Small intestine (tissue), 16 donors: ENCODE measurements around the gene MYO15B. TPM values are rescaled to one million over a fixed set of nuclear protein-coding genes. Genes with fewer than 3 reads are reported as not detected.

ENCODE experiments used
- DNase-seq, 2 donors: peaks; one replicate each; pipeline versions ENCODE4 v3.0.0 to v3.0.0-alpha.2; 2013
- FAIRE-seq: peaks from 2 replicates; lab custom pipeline; 2012; peaks lifted over from hg19 to GRCh38; lab: Jason Lieb, UNC
- H3K27ac ChIP-seq, 3 donors: one replicate each; pipeline ENCODE4 v1.5.1; 2013; ENCODE audit warnings: low read length in 2 of 3, mild to moderate bottlenecking in 2 of 3, control low read depth in 1 of 3, inconsistent platforms in 1 of 3, low read depth in 1 of 3, moderate library complexity in 1 of 3
- H3K27me3 ChIP-seq, 3 donors: one replicate each; pipeline ENCODE4 v1.6.1; 2013; ENCODE audit warnings: low read length in 3 of 3, inconsistent platforms in 1 of 3; ENCODE audit not compliant: control insufficient read depth in 3 of 3, insufficient read depth in 3 of 3
- H3K36me3 ChIP-seq, 3 donors: one replicate each; pipeline ENCODE4 v1.6.1; 2013; ENCODE audit warnings: low read length in 3 of 3, inconsistent platforms in 1 of 3, low read depth in 1 of 3, mild to moderate bottlenecking in 1 of 3, moderate library complexity in 1 of 3; ENCODE audit not compliant: control insufficient read depth in 3 of 3, insufficient read depth in 2 of 3
- H3K4me1 ChIP-seq, 3 donors: one replicate each; pipeline ENCODE4 v1.6.1; 2013; ENCODE audit warnings: low read length in 2 of 3, inconsistent platforms in 1 of 3, low read depth in 1 of 3, mild to moderate bottlenecking in 1 of 3, moderate library complexity in 1 of 3; ENCODE audit not compliant: control insufficient read depth in 3 of 3, insufficient read depth in 2 of 3
- H3K4me3 ChIP-seq, 3 donors: one replicate each; pipeline ENCODE4 v1.5.1; 2013; ENCODE audit warnings: low read length in 3 of 3, control low read depth in 1 of 3, inconsistent platforms in 1 of 3, low read depth in 1 of 3, mild to moderate bottlenecking in 1 of 3, moderate library complexity in 1 of 3
- H3K9me3 ChIP-seq, 2 donors: one replicate each; pipeline ENCODE4 v1.6.1; 2013; ENCODE audit warnings: low read depth in 1 of 2, low read length in 1 of 2; ENCODE audit not compliant: control insufficient read depth in 2 of 2, insufficient read depth in 1 of 2
- WGBS, 3 donors: extraction: QIAGEN DNeasy Blood & Tissue Kit; methylation state at CpG; one replicate each; pipeline ENCODE4 v1.1.7; 2013; 5-methylcytosine and 5-hydroxymethylcytosine counted together
- long read RNA-seq, 10 donors: transcript quantifications; one replicate each; lab custom pipeline, GENCODE V29; 2026
- polyA plus RNA-seq, 4 donors: library from polyadenylated mRNA; stranded (reverse) in 3 of 4; unstranded in 1 of 4; fragments of 200-250 nt in 3 of 4; fragments of 120-200 nt in 1 of 4; gene quantifications; one replicate each; pipeline versions ENCODE4 v1.2.1 to v1.2.3, GENCODE V29; 2013
- donor health status: healthy with polysubstance abuse.
- donor health status: control.
- donor health status: control.
- donor health status: Bipolar disorder and iron deficiency.
- donor health status: healthy.

Gene MYO15B
- 1,000 to 10,000 TPM in 2 of 4 donors, 100 to 1,000 TPM in 2; 279 to 3,618 (median 1,437) TPM for polyA plus RNA-seq
- long read RNA-seq, donor 1, result 0 reads
- long read RNA-seq, donor 2, transcript MYO15B-210 (6 exons, 512 nt), result major isoform, 7 of 80 reads
- long read RNA-seq, donor 2, partial matches to known transcripts, result 66 of 80 reads
- long read RNA-seq, donor 2, other reads (novel, unspliced or antisense), result 0 of 80 reads
- long read RNA-seq, donor 3, transcript MYO15B-214 (2 exons, 556 nt), result minor isoform, 6 of 211 reads
- long read RNA-seq, donor 3, transcript MYO15B-210 (6 exons, 512 nt), result major isoform, 14 of 211 reads
- long read RNA-seq, donor 3, partial matches to known transcripts, result 180 of 211 reads
- long read RNA-seq, donor 3, other reads (novel, unspliced or antisense), result 0 of 211 reads
- long read RNA-seq, donor 4, partial matches to known transcripts, result 0 of 3 reads
- long read RNA-seq, donor 4, other reads (novel, unspliced or antisense), result 0 of 3 reads
- long read RNA-seq, donor 5, transcript MYO15B-225 (3 exons, 709 nt), result major isoform, 11 of 38 reads
- long read RNA-seq, donor 5, partial matches to known transcripts, result 19 of 38 reads
- long read RNA-seq, donor 5, other reads (novel, unspliced or antisense), result 0 of 38 reads
- long read RNA-seq, donor 6, transcript MYO15B-210 (6 exons, 512 nt), result major isoform, 12 of 135 reads
- long read RNA-seq, donor 6, partial matches to known transcripts, result 115 of 135 reads
- long read RNA-seq, donor 6, other reads (novel, unspliced or antisense), result 0 of 135 reads
- long read RNA-seq, donor 7, partial matches to known transcripts, result 12 of 14 reads
- long read RNA-seq, donor 7, other reads (novel, unspliced or antisense), result 0 of 14 reads
- long read RNA-seq, donor 8, result 0 reads
- long read RNA-seq, donor 9, partial matches to known transcripts, result 7 of 12 reads
- long read RNA-seq, donor 9, other reads (novel, unspliced or antisense), result 0 of 12 reads
- long read RNA-seq, donor 10, partial matches to known transcripts, result 5 of 15 reads
- long read RNA-seq, donor 10, other reads (novel, unspliced or antisense), result 0 of 15 reads

DNA sequence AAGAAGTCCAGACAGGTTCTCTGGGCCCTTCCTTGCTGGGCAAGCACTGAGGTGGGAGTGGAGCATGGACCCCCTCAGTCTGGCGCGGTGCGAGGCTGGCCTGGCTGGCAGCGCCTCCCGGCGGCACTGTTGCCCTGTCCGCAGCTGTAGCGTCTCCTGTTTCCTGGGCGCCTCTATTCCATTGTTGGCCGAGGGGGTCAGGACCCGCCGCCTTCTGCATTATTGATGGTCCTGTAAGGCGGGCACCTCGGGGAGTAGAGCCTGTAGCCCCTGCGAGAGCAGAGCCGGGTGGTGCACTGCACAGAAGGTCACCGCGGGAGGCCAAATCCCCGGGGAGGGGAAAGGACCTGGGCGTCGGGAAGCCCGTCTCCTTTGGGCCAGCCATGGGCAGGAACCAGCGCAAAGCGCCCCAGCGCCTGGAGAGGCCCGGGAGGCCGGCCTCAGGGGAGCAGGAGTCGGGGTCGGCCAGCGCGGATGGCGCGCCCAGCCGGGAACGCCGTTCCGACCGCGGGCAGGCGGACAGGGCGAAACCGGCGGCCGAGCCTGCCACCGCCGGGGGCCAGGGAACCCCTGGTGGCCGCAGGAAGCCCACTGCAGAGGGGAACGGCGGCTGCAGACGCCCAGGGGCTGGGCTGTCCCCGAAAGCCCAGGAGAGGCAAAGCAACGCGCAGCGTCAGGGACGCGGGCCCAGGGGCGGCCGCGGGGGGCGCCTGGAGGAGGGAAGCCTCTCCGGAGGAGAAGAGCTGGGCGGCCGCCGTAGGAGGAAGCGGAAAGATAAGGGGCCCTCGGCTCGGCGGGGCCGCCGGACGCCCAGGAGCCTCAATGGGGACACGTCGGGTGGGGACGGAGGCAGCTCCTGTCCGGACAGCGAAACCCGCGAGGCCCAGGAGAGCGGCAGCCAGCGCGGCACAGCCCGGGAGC is at the start of gene MYO15B:
TSS of gene MYO15B (plus strand) at position 126 of the 921 bp plus-strand sequence. CDS start at position 384, 258 bp downstream.
- Histone ChIP-seq H3K27me3 (peaks cover 0 to 4% (median 0%) of the 10 kb centered on the region in 3 donors), H3K27ac (peak within 1 kb of the TSS; percentile 75 to 94 (median 91)), H3K4me3 (peak within 1 kb of the TSS; percentile 42 to 69 (median 67)), H3K36me3 (peaks cover 0 to 30% (median 0%) of the 10 kb centered on the region in 3 donors), H3K9me3 (no peaks in the 10 kb centered on the region), H3K4me1 (peaks cover 0 to 17% (median 0%) of the 10 kb centered on the region in 3 donors)
- DNase-seq (peak in 1 of 2 donors; percentile 87), FAIRE-seq (no peak)
- WGBS, 3 donors, result 7 to 37% (median 34%) methylated on average over 50 to 82 of the region's 82 CpGs

DNA sequence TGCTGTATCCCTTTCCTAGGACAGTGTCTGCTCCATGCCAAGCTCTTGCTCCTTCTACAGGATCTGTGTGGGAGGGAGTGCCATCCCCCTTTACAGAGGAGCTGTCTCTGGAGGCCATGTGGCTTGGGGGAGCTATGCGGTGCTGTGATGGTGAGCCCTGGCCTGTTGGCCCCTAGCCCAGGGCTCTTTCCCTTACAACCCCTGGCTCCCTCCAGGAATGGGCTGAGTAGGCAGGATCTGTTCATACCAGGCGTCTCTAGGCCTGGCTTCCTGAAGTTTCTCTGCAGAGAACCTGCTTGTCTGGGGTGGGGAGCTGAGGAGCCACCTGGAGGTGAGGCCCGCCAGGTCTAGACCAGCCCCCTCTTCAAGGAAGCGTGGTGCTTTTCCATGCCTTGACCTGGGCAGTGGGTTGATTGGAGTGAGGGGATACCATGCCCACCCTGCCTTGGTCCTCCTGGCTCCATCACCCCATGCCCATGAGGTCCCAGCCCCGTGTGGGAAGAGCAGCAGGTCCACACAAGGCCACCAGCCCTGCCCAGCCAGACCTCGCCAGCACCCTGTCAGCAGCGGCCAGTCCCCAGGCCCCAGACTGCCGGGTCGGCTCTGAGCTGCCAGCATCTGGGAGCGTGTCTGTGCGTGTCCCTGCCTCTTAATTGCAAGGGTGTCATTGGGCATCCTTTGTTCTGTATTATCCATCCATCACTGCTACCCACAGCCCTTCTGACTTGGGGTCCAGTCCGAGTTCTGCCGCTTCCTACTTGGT is 47.5 kb upstream of the MYO15B start:
- WGBS, 3 donors, result 72 to 79% (median 77%) methylated on average over 13 of the region's 13 CpGs
- Histone ChIP-seq H3K9me3 (no peaks in the 10 kb centered on the region), H3K4me1 (peaks cover 0 to 96% (median 1%) of the 10 kb centered on the region in 3 donors), H3K27ac (peak overlapping the region; percentile 2 to 99 (median 40)), H3K27me3 (no peaks in the 10 kb centered on the region), H3K4me3 (no peak overlapping the region), H3K36me3 (peaks cover 3 to 94% (median 5%) of the 10 kb centered on the region in 3 donors)
- FAIRE-seq, result no peak
- no peak for DNase-seq

DNA sequence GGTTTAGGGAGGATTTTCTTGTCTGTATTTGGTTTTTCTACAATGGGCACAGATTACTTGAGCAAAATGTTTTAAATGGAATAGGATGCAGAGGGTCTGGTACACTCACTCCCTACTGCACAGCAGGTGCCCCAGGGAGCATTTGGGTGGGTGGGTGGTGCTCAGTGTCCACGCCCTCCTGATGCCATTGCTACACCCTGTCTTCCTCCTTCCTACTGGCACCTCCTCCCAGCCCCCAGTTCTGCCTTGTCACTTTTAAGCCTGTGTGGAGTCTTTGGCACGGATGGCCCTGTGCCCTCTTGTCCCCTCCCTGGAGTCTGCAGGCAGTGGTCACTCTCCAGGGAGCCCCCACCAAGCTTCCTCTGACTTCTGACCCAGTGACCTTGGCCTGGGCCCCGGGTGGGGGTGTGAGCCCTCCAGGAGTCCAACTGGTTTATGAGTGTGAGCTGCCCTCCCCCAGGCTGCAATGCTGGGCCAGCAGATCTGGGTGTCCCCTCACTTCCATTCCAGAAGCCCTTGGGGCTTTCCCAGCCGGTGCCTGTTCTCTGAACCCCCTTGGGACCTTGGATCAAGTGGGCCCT is 46.6 kb upstream of the MYO15B start:
- DNase-seq, result no peak
- FAIRE-seq, result no peak
- peaks cover 3 to 94% (median 5%) of the 10 kb centered on the region in 3 donors for H3K36me3 ChIP-seq
- no peaks in the 10 kb centered on the region for H3K9me3 ChIP-seq
- no peak overlapping the region for H3K4me3 ChIP-seq
- peak overlapping the region; percentile 17 to 99 (median 40) for H3K27ac ChIP-seq
- peaks cover 0 to 95% (median 1%) of the 10 kb centered on the region in 3 donors for H3K4me1 ChIP-seq
- 46 to 68% (median 49%) methylated on average over 4 of the region's 4 CpGs for WGBS, 3 donors
- no peaks in the 10 kb centered on the region for H3K27me3 ChIP-seq

DNA sequence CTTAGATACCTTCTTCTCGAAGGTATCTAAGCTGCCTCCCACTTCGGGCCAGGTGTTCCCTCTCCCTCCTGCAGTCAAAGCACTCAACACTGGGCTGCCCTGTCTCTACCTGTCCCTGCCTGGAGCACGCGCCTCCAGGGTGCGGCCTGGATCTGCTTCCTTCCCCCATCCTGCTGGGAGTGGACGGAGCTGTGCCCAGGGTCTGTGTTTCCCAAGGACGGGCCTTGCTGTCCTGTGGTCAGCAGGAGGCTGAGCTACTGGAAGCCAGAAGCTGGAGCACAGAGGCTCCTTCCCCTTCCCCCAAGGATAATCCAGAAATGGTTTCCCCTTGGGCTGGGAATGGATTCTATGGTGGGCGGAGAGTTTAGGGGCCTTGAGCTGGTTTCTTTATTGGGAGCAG is 45.4 kb upstream of the MYO15B start:
- peak; percentile 64 for DNase-seq
- H3K27me3 ChIP-seq, result no peaks in the 10 kb centered on the region
- 28 to 60% (median 45%) methylated on average over 8 of the region's 8 CpGs for WGBS, 3 donors
- peaks cover 0 to 91% (median 1%) of the 10 kb centered on the region in 3 donors for H3K4me1 ChIP-seq
- no peak overlapping the region for H3K4me3 ChIP-seq
- H3K27ac ChIP-seq, result peak overlapping the region; percentile 53 to 99 (median 87)
- no peaks in the 10 kb centered on the region for H3K9me3 ChIP-seq
- no peak for FAIRE-seq
- peaks cover 3 to 94% (median 5%) of the 10 kb centered on the region in 3 donors for H3K36me3 ChIP-seq

DNA sequence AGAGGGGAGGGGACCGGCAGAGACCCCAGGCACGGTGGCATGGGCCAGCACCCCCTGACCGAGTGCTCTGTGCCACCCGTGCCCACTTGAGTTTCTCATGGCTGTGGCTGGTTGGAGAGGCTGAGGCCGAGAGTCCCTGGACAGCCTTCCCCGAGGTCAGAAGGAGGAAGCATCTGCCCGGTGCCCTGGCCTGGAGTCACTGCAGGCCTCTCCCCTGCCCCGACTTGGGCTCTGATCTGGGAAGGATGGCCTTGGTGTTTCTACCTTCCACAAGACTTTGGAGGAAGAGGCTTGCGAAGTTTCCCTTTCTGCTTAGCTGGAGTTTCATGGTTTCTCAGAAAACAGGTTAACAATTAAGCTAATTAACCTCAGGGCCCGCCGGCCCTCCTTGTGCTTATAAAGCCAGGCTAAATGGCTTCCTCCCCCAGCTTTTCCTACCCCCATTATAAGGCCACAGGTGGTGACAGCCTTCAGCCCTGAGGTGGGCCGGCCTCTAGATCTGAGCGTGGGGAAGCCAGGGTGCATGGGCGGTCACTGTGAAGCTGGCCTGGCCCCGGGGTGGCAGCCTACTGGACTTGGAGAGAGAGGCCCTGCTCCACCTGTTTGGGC is 44.8 kb upstream of the MYO15B start:
- Histone ChIP-seq H3K27me3 (no peaks in the 10 kb centered on the region), H3K4me1 (peaks cover 0 to 85% (median 1%) of the 10 kb centered on the region in 3 donors), H3K9me3 (no peaks in the 10 kb centered on the region), H3K27ac (peak overlapping the region; percentile 53 to 99 (median 87)), H3K4me3 (peak overlapping the region in 1 of 3 donors; percentile 4), H3K36me3 (peaks cover 3 to 93% (median 5%) of the 10 kb centered on the region in 3 donors)
- FAIRE-seq (no peak), DNase-seq (peak; percentile 32 to 81)
- WGBS, 3 donors, result 16 to 60% (median 36%) methylated on average over 14 to 15 of the region's 15 CpGs

DNA sequence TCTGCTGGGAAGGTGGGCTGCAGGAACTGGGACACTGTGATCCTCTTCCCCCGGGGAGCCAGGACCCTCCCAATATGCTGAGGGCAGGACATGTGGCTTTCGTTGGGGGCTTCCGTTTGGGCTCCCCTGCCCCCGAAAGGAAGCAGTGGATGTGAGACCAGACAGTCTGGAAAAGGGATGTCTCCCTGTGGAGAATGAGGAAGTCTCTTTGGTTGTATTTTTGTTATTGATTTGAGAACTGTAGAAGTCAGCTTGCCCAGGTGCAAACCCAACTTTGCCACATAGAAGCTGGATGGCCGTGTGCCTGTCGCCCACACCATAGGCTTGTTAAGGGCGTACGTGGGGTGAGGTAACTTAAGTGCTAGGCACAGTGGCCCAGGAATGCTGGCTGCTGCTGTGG is 43.4 kb upstream of the MYO15B start:
- no peak for FAIRE-seq
- Histone ChIP-seq H3K36me3 (peaks cover 3 to 92% (median 5%) of the 10 kb centered on the region in 3 donors), H3K4me3 (no peak overlapping the region), H3K9me3 (no peaks in the 10 kb centered on the region), H3K4me1 (peaks cover 0 to 82% (median 1%) of the 10 kb centered on the region in 3 donors), H3K27ac (no peak overlapping the region), H3K27me3 (no peaks in the 10 kb centered on the region)
- DNase-seq, result no peak
- 72 to 83% (median 80%) methylated on average over 8 of the region's 8 CpGs for WGBS, 3 donors
